Thoracic aorta (tissue), 2 donors: Measurements from ENCODE around the gene UNCX. TPM values are rescaled to one million over a fixed set of nuclear protein-coding genes. Genes with fewer than 3 reads are reported as not detected.

Source experiments
- ATAC-seq: fragments of 150-250 bp; one replicate; pipeline ENCODE4 v1.8.0; 2017; ENCODE audit warnings: low read depth; ENCODE audit not compliant: insufficient number of reproducible peaks, low FRiP score
- DNase-seq: peaks from one replicate; pipeline ENCODE4 v3.0.0-alpha.2; 2020; ENCODE audit warnings: low spot score
- H3K27ac ChIP-seq, 2 donors: fragments of 200-600 bp; sonication (generic); 1 replicate in 1 of 2; 2 replicates in 1 of 2; pipeline ENCODE4 v1.5.1; 2016; ENCODE audit warnings: mild to moderate bottlenecking in 2 of 2, moderate library complexity in 2 of 2
- H3K27me3 ChIP-seq: fragments of 200-600 bp; sonication (generic); replicated peaks from 2 replicates; pipeline ENCODE4 v1.6.0; 2016; ENCODE audit warnings: mild to moderate bottlenecking; ENCODE audit not compliant: insufficient read depth
- H3K36me3 ChIP-seq: fragments of 200-600 bp; sonication (generic); one replicate; pipeline ENCODE4 v1.5.1; 2016
- H3K4me1 ChIP-seq, 2 donors: fragments of 200-600 bp; sonication (generic); 1 replicate in 1 of 2; 2 replicates in 1 of 2; pipeline versions ENCODE4 v1.5.1 to v1.6.0; 2016; ENCODE audit warnings: low read depth in 2 of 2, mild to moderate bottlenecking in 1 of 2; ENCODE audit not compliant: control insufficient read depth in 1 of 2
- H3K4me3 ChIP-seq: fragments of 200-600 bp; sonication (generic); 2 replicates; pipeline ENCODE4 v1.5.1; 2016; ENCODE audit warnings: mild to moderate bottlenecking
- H3K9me3 ChIP-seq: fragments of 200-600 bp; sonication (generic); 2 replicates; pipeline ENCODE4 v1.5.1; 2016
- CTCF ChIP-seq: fragments of 200-600 bp; sonication (generic); IDR thresholded peaks from one replicate; pipeline ENCODE4 v1.5.1; 2019; ENCODE audit warnings: antibody characterized with exemption
- total RNA-seq, 2 donors: library from RNA; depleted of rRNA; stranded (reverse); fragments of >200 nt; gene quantifications; one replicate each; pipeline versions ENCODE4 v1.1.0 to v1.2.3, GENCODE V29; 2016

Gene UNCX
- total RNA-seq, 2 donors from 2014 or later: not detected

- Histone ChIP-seq H3K27ac (no peak overlapping the region), H3K27me3 (peaks cover 44% of the 10 kb centered on the region), H3K36me3 (no peaks in the 10 kb centered on the region), H3K9me3 (no peaks in the 10 kb centered on the region), H3K4me3 (no peak overlapping the region), H3K4me1 (peaks cover 5 to 15% of the 10 kb centered on the region in 2 donors)
- no peak for DNase-seq
- no peak for TF ChIP-seq CTCF
- no peak for ATAC-seq
Measured at GRCh38 chr7:1241603-1242255, 9.1 kb downstream of the UNCX start.

GRCh38 chr7:1242256-1242605, 9.6 kb downstream of the UNCX start:
- H3K27me3 ChIP-seq: peaks cover 45% of the 10 kb centered on the region

GRCh38 chr7:1242606-1243289, 10.1 kb downstream of the UNCX start:
- peaks cover 49% of the 10 kb centered on the region for H3K27me3 ChIP-seq
- H3K36me3 ChIP-seq: no peaks in the 10 kb centered on the region
- H3K27ac ChIP-seq: no peak overlapping the region
- H3K4me3 ChIP-seq: no peak overlapping the region
- H3K9me3 ChIP-seq: no peaks in the 10 kb centered on the region
- no peak for TF ChIP-seq CTCF
- ATAC-seq (no peak), DNase-seq (no peak)
- H3K4me1 ChIP-seq: peaks cover 11 to 15% of the 10 kb centered on the region in 2 donors

More at GRCh38 chr7:1242256-1242605, 9.6 kb downstream of the UNCX start:
- peaks cover 7 to 15% of the 10 kb centered on the region in 2 donors for H3K4me1 ChIP-seq
- no peak for TF ChIP-seq CTCF
- no peaks in the 10 kb centered on the region for H3K9me3 ChIP-seq
- no peak overlapping the region for H3K27ac ChIP-seq
- H3K4me3 ChIP-seq: no peak overlapping the region
- H3K36me3 ChIP-seq: no peaks in the 10 kb centered on the region
- DNase-seq: no peak
- ATAC-seq: no peak

- DNase-seq (no peak), ATAC-seq (no peak)
- Histone ChIP-seq H3K4me1 (peaks cover 15 to 17% of the 10 kb centered on the region in 2 donors), H3K27me3 (peaks cover 55% of the 10 kb centered on the region), H3K27ac (no peak overlapping the region), H3K4me3 (no peak overlapping the region), H3K9me3 (no peaks in the 10 kb centered on the region), H3K36me3 (no peaks in the 10 kb centered on the region)
- no peak for TF ChIP-seq CTCF
Measured at GRCh38 chr7:1243290-1243963, 10.8 kb downstream of the UNCX start.

GRCh38 chr7:1243964-1244416, 11.3 kb downstream of the UNCX start:
- no peak for DNase-seq
- no peak for ATAC-seq
- H3K4me1 ChIP-seq: peaks cover 15 to 18% of the 10 kb centered on the region in 2 donors
- no peak for TF ChIP-seq CTCF
- H3K9me3 ChIP-seq: no peaks in the 10 kb centered on the region
- H3K36me3 ChIP-seq: no peaks in the 10 kb centered on the region
- peaks cover 58% of the 10 kb centered on the region for H3K27me3 ChIP-seq
- no peak overlapping the region for H3K27ac ChIP-seq
- H3K4me3 ChIP-seq: no peak overlapping the region
